Neuronal stem cell (in vitro differentiated cells): ENCODE measurements around the gene GAS2L1.

Experiments used
- DNase-seq: peaks from one replicate; pipeline ENCODE4 v3.0.0-alpha.2; 2013; ENCODE audit warnings: low spot score
- H2AFZ ChIP-seq: one replicate; pipeline ENCODE4 v1.6.1; 2013; ENCODE audit warnings: mild to moderate bottlenecking, low read length, inconsistent platforms
- H2AK5ac ChIP-seq: 2 replicates; pipeline ENCODE4 v1.6.1; 2013; ENCODE audit warnings: low read depth, mild to moderate bottlenecking, inconsistent platforms, low read length, moderate library complexity, mixed read lengths
- H2BK120ac ChIP-seq: 2 replicates; pipeline ENCODE4 v1.6.1; 2013; ENCODE audit warnings: low read depth, mild to moderate bottlenecking, inconsistent platforms, low read length, moderate library complexity, mixed read lengths
- H2BK12ac ChIP-seq: one replicate; pipeline ENCODE4 v1.6.1; 2013; ENCODE audit warnings: low read length, inconsistent platforms
- H2BK15ac ChIP-seq: 2 replicates; pipeline ENCODE4 v1.6.1; 2013; ENCODE audit warnings: mild to moderate bottlenecking, low read length, inconsistent platforms, mixed read lengths
- H2BK5ac ChIP-seq: one replicate; pipeline ENCODE4 v1.6.1; 2013; ENCODE audit warnings: inconsistent platforms, mild to moderate bottlenecking, low read length, moderate library complexity
- H3K14ac ChIP-seq: one replicate; pipeline ENCODE4 v1.6.1; 2013; ENCODE audit warnings: low read length, inconsistent platforms
- H3K18ac ChIP-seq: 2 replicates; pipeline ENCODE4 v1.6.1; 2013; ENCODE audit warnings: low read length, inconsistent platforms
- H3K23ac ChIP-seq: 2 replicates; pipeline ENCODE4 v1.6.1; 2013; ENCODE audit warnings: low read depth, mild to moderate bottlenecking, mixed read lengths, low read length, inconsistent platforms; ENCODE audit not compliant: poor library complexity
- H3K27ac ChIP-seq: replicated peaks from 3 replicates; pipeline ENCODE4 v1.5.1; 2013; ENCODE audit warnings: low read length, inconsistent platforms
- H3K27me3 ChIP-seq, 3 experiments: 2 replicates each; pipeline ENCODE4 v1.6.1; 2013; ENCODE audit warnings: low read length in 3 of 3, mild to moderate bottlenecking in 2 of 3, inconsistent platforms in 1 of 3, low read depth in 1 of 3, mixed read lengths in 1 of 3, moderate library complexity in 1 of 3; ENCODE audit not compliant: control insufficient read depth in 3 of 3, insufficient read depth in 3 of 3
- H3K36me3 ChIP-seq, 2 donors: replicated peaks in 1 of 2; 2 replicates each; pipeline ENCODE4 v1.6.1; 2013; ENCODE audit warnings: low read length in 2 of 2; ENCODE audit not compliant: control insufficient read depth in 2 of 2, insufficient read depth in 2 of 2
- H3K4ac ChIP-seq: 2 replicates; pipeline ENCODE4 v1.6.1; 2013; ENCODE audit warnings: inconsistent platforms, mild to moderate bottlenecking, low read length, moderate library complexity
- H3K4me1 ChIP-seq, 2 donors: 1 replicate in 1 of 2; 2 replicates in 1 of 2; pipeline ENCODE4 v1.6.1; 2013; ENCODE audit warnings: low read length in 2 of 2, low read depth in 1 of 2; ENCODE audit not compliant: control insufficient read depth in 2 of 2, insufficient read depth in 1 of 2
- H3K4me2 ChIP-seq: one replicate; pipeline ENCODE4 v1.6.1; 2013; ENCODE audit warnings: mild to moderate bottlenecking, low read length, inconsistent platforms; ENCODE audit not compliant: insufficient read depth, poor library complexity, severe bottlenecking
- H3K4me3 ChIP-seq, 2 donors: 2 replicates each; pipeline ENCODE4 v1.5.1; 2013; ENCODE audit warnings: low read length in 2 of 2, mild to moderate bottlenecking in 2 of 2, inconsistent platforms in 1 of 2, moderate library complexity in 1 of 2
- H3K79me1 ChIP-seq: one replicate; pipeline ENCODE4 v1.6.1; 2013; ENCODE audit warnings: low read depth, mild to moderate bottlenecking, inconsistent platforms, low read length, moderate library complexity
- H3K9ac ChIP-seq: one replicate; pipeline ENCODE4 v1.6.1; 2013; ENCODE audit warnings: mild to moderate bottlenecking, low read depth, low read length, inconsistent platforms; ENCODE audit not compliant: poor library complexity
- H3K9me3 ChIP-seq, 2 donors: replicated peaks in 1 of 2; 2 replicates each; pipeline versions ENCODE3 to v1.6.1; 2013; ENCODE audit warnings: low read length in 2 of 2, mild to moderate bottlenecking in 2 of 2, inconsistent platforms in 1 of 2, low read depth in 1 of 2, mixed read lengths in 1 of 2, moderate library complexity in 1 of 2; ENCODE audit not compliant: control insufficient read depth in 2 of 2, insufficient read depth in 1 of 2
- H4K8ac ChIP-seq: one replicate; pipeline ENCODE4 v1.6.1; 2013; ENCODE audit warnings: low read depth, mild to moderate bottlenecking, inconsistent platforms, low read length, moderate library complexity
- H4K91ac ChIP-seq: one replicate; pipeline ENCODE4 v1.6.1; 2013; ENCODE audit warnings: low read length, low read depth, mild to moderate bottlenecking, inconsistent platforms; ENCODE audit not compliant: poor library complexity
- WGBS, 2 donors: extraction: QIAGEN DNeasy Blood & Tissue Kit; methylation state at CpG; one replicate each; pipeline ENCODE4 v1.1.7; 2013; ENCODE audit warnings: missing lambda C conversion rate in 2 of 2, mixed read lengths in 1 of 2; ENCODE audit not compliant: insufficient read length in 2 of 2, insufficient replicate concordance in 1 of 2; ENCODE audit errors: extremely low coverage in 2 of 2; 5-methylcytosine and 5-hydroxymethylcytosine counted together

GAS2L1 gene

DNA sequence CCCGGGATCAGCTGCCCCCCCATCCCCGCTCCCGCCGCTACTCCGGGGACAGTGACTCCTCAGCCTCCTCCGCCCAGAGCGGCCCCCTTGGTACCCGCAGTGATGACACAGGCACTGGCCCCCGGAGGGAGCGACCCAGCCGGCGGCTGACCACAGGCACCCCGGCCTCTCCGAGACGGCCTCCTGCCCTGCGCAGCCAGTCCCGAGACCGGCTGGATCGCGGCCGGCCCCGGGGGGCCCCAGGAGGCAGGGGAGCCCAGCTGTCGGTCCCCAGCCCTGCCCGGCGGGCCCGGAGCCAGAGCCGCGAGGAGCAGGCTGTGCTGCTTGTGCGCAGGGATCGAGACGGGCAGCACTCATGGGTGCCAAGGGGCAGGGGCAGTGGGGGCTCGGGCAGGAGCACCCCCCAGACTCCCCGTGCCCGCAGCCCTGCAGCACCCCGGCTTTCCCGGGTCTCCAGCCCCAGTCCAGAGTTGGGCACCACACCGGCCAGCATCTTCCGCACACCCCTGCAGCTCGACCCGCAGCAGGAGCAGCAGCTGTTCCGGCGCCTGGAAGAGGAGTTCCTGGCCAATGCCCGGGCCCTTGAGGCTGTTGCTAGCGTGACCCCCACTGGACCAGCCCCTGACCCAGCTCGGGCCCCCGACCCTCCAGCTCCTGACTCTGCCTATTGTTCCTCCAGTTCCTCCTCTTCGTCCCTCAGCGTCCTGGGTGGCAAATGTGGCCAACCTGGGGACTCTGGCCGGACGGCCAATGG is 5.2 kb downstream of the GAS2L1 start:
- H3K27me3 ChIP-seq = peaks cover 32 to 40% (median 37%) of the 10 kb centered on the region in 3 experiments

DNA sequence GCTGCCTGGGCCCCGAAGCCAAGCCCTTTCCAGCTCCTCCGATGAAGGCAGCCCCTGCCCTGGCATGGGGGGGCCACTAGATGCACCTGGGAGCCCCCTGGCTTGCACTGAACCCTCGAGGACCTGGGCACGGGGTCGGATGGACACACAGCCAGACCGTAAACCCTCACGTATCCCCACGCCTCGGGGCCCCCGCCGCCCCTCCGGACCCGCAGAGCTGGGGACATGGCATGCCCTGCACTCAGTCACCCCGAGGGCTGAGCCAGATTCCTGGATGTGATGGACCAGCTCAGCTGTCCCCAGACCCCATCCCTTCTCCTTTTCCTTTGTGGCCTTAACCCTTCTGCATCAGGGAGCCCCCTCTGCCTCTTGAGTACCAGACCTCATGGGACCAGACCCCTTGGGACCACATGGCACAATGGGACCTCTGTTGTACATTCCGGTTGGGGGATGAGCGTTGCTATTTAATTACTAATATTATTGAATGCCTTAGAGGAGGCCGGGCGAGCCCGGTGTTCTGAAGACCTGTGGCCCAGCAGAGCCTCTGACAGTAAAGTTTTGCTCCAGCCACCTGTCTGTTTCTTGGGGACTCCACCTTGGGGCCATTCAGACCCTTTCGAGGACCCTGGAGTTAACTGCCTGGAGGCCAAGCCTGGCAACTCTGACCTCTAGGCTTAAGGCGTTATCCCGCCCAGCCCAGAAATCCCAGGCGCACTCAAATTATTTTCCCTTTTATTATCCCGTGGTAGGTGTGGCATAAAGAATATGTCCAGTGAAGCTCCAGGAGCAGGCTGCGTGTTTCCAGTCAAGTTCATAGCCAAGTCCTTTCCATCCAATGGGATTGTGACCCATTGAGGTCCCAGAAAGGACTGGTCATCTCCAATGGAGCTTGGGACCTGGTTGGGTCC is 6.0 kb downstream of the GAS2L1 start:
- Histone ChIP-seq H3K9ac (peak overlapping the region; percentile 50), H3K4ac (no peak overlapping the region), H2AK5ac (peak overlapping the region; percentile 89), H2BK12ac (peak overlapping the region; percentile 76), H3K79me1 (peaks cover 4% of the 10 kb centered on the region), H3K14ac (no peak overlapping the region), H3K27ac (no peak overlapping the region), H3K23ac (peak overlapping the region; percentile 61), H3K4me3 (no peak overlapping the region), H3K4me1 (peaks cover 20 to 28% of the 10 kb centered on the region in 2 donors), H3K27me3 (peaks cover 32 to 42% (median 41%) of the 10 kb centered on the region in 3 experiments), H2AFZ (no peak overlapping the region), H2BK15ac (peak overlapping the region; percentile 54), H2BK120ac (peak overlapping the region; percentile 40), H4K91ac (peak overlapping the region; percentile 81), H3K9me3 (peaks cover 0 to 9% of the 10 kb centered on the region in 2 donors), H3K4me2 (no peak overlapping the region), H2BK5ac (peak overlapping the region; percentile 47), H3K36me3 (no peaks in the 10 kb centered on the region), H3K18ac (peak overlapping the region; percentile 92), H4K8ac (no peak overlapping the region)
- WGBS, 2 donors = no CpG with 5 or more reads among the region's 25 CpGs
- DNase-seq = no peak

More for the DNA sequence above, 5.2 kb downstream of the GAS2L1 start:
- Histone ChIP-seq H3K14ac (peak overlapping the region; percentile 51), H2BK5ac (peak overlapping the region; percentile 47), H2AFZ (peak overlapping the region; percentile 15), H3K27ac (no peak overlapping the region), H3K9me3 (peaks cover 0 to 8% of the 10 kb centered on the region in 2 donors), H3K36me3 (no peaks in the 10 kb centered on the region), H2AK5ac (peak overlapping the region; percentile 89), H3K4ac (no peak overlapping the region), H4K8ac (no peak overlapping the region), H3K4me3 (no peak overlapping the region), H3K4me1 (peaks cover 22 to 28% of the 10 kb centered on the region in 2 donors), H3K18ac (peak overlapping the region; percentile 92), H2BK15ac (peak overlapping the region; percentile 54), H2BK12ac (peak overlapping the region; percentile 76), H4K91ac (peak overlapping the region; percentile 81), H2BK120ac (peak overlapping the region; percentile 40), H3K23ac (peak overlapping the region; percentile 61), H3K79me1 (peaks cover 4% of the 10 kb centered on the region), H3K9ac (peak overlapping the region; percentile 36), H3K4me2 (no peak overlapping the region)
- WGBS, 2 donors = no CpG with 5 or more reads among the region's 50 CpGs
- DNase-seq = no peak

DNA sequence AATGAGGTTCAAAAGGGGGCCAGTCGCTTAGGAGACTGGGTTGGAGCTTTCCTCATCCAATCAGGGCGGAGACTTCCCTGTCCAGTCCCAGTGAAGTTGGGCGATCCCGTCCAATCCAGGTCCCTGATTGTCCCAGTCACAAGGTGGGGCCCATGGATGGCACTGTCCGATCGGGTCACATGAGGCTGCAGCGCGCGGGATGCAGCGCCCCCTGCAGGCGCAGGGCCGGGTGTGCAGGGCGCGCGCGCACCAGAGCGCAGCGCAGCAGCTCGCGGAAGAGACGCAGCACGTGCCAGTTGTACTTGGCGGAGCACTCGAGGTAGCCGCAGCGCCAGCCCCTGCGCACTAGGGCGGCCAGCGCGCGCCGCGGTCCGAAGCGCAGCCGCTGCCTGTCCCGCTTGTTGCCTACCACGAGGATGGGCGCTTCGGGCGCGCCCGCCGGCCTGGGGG is 6.7 kb downstream of the GAS2L1 start:
- Histone ChIP-seq H2AK5ac (peak overlapping the region; percentile 9), H3K4me3 (no peak overlapping the region), H4K91ac (no peak overlapping the region), H3K4ac (no peak overlapping the region), H2BK12ac (no peak overlapping the region), H3K9me3 (peaks cover 0 to 9% of the 10 kb centered on the region in 2 donors), H2AFZ (no peak overlapping the region), H2BK15ac (no peak overlapping the region), H3K79me1 (peaks cover 4% of the 10 kb centered on the region), H4K8ac (no peak overlapping the region), H3K4me2 (no peak overlapping the region), H3K9ac (no peak overlapping the region), H2BK5ac (no peak overlapping the region), H3K23ac (peak overlapping the region; percentile 29), H2BK120ac (no peak overlapping the region), H3K18ac (no peak overlapping the region), H3K4me1 (peaks cover 20 to 28% of the 10 kb centered on the region in 2 donors), H3K14ac (no peak overlapping the region), H3K36me3 (no peaks in the 10 kb centered on the region), H3K27me3 (peaks cover 32 to 42% (median 41%) of the 10 kb centered on the region in 3 experiments), H3K27ac (no peak overlapping the region)
- DNase-seq = no peak
- WGBS, 2 donors = no CpG with 5 or more reads among the region's 44 CpGs
